HG02588 (cell line): Measurements from ENCODE around the gene VASH1.

ENCODE experiments used
- ATAC-seq: cut with Tn5 transposase; IDR thresholded peaks from one replicate; pipeline ENCODE4 v1.9.1; 2021; ENCODE audit warnings: mild to moderate bottlenecking, moderate library complexity; ENCODE audit not compliant: unreplicated experiment

The VASH1 gene

DNA sequence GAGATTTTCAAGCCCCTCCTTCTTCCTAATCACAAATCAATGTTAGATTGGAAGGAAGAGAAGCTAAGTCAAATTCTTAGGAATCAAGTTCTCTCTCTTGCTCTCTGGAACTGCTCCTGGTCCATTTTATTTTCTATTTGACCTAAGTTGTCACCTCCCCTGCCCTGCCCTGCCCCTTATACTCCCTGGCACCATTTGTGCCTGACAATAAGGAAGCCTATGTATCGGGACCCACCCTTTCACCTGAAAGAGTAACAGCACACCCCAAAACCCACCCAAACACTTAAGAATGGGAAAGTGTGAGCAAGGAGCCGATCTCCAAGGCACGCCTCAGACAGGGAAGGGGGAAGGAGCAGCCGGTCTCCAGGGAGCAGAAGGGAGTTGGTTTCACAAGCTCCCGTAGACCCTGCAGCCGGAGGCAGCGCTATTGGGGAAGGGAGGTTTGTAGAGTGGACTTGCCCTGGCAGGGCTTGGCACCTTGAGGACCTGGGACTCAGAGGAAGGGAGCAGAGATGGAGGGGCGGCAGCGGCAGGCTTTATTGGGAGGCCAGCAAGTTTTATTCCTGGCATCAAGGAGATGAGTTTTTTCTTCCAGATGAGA lies 66.5 kb downstream of the VASH1 start:
- ATAC-seq, result no peak

DNA sequence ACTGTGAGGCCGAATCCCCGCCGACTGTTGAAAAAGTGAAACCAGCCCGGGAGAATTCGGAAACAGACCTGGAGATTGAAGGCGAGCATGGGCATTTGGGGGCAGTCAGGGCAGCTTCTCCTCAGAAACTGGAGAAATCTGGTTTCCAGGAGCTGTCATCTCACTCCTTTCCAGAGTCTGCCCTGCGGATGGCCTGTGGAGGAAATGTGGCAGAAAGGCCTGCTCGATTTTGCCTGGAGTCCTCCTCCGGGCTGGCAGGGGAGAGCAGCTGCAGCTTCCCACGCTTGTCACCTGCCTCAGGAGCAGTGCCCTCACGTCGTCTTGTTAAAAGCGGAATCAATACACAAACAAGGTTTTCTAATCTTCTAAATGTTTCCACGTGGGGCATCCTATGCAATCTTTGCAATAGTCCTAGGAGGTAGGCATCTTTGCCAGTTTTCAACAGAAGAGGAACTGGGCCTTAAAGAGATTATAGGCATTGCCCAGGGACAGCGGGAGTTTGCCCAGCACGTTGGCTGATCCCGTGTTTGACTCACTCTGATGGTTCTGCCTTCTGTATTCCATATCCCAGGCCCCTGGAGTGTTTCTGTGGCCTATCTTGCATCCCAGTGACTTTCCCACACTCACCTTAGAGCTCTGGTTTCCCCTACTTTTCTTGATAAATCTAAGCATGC lies 67.2 kb downstream of the VASH1 start:
- ATAC-seq, result no peak

GRCh38 chr14:76829013-76829365 lies 67.7 kb downstream of the VASH1 start:
- no peak for ATAC-seq

DNA sequence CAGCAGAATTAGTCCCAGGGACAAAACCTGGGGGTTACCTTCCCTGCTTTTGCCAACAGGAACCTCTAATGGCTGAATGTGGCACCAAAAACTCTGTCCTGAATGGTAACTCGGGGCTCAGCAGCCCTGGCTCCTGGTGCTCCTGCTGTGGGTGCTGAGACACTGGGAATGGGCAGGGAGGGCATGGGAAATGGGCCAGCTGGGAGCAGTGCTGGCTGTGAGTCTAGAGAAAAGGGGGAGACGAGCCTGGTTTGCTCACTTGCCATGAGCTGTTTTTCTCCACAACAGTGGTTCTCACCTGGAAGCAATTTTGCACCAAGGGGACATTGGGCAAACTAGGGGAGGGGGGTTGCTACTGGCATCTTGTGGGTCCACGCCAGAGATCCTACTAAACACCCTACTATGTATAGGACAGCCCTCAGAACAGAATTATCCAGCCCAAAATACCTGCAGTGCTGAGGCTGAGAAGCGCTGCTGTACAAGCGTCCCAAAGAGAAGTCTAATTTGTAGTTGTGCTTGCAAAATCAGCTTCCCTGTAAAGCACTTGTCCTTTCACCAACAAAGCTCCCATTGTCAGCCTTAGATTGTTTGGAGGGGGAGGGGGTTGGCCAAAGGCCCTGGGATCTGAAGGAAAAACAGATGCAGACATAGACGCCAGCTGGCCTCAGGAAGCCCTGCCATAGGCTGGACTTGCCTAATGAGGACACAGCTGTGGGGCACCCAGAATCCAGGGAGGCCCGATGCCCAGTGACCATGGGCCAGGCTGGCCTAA lies 68.6 kb downstream of the VASH1 start:
- no peak for ATAC-seq

DNA sequence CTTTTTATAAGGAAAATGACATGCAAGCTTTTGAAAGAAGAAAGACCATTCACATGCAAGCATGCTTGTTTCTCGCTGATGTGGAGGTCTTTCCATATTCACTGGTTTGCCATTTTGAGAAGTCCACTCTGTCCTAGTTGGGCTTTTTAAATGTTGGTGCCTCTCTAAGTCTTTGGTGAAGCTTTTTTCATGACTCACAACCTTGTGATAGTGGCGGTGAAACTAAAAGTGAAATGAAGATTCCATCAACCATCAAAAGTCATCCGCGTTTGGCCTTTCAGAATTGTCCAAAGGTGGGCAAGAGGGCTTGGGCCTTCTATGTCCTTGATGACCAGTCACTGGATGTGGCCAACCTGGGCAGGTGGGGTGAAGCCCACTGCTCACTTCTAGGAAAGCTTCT lies 69.3 kb downstream of the VASH1 start:
- no peak for ATAC-seq

DNA sequence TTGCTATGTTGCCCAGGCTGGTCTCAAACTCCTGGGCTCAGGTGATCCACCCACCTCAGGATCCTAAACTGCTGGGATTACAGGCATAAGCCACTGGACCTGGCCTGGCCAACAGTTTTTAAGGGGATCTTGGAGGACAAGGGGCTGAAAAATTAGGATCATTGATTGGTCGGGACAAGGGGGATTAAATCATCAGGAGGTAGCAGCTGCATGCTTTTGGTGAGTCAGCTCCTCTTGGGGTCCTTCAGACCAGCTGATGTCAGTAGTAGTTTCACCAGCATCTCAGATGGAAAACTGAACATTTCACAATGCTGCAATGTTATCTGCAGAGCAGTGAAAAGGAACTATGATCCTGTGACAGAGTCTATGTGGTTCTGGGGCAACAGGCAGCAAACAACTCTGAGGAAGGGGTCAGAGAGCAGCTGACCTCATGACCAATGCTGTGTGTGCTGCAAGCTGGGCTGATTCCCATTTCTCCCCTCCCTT lies 71.3 kb downstream of the VASH1 start:
- no peak for ATAC-seq
